HepG2 (cell line): ENCODE measurements around the gene HSPA1L. TPM values are rescaled to one million over a fixed set of nuclear protein-coding genes. Genes with fewer than 3 reads are reported as not detected.

Experiments used
- FOXC1 ChIP-seq: sonication (generic); formaldehyde crosslinking; IDR thresholded peaks from 2 replicates; pipeline ENCODE4 v1.8.0; 2022; ENCODE audit warnings: mild to moderate bottlenecking, missing genetic modification reagents, borderline replicate concordance
- GFI1 ChIP-seq: sonication (generic); formaldehyde crosslinking; IDR thresholded peaks from 2 replicates; pipeline ENCODE4 v1.5.0; 2020; ENCODE audit warnings: missing genetic modification reagents, mild to moderate bottlenecking, borderline replicate concordance
- HCFC1 ChIP-seq: fragments of 150-350 bp; IDR thresholded peaks from 2 replicates; pipeline ENCODE4 v1.6.1; 2014; ENCODE audit warnings: low read depth, low read length
- HDAC1 ChIP-seq: sonication (generic); formaldehyde crosslinking; IDR thresholded peaks from 2 replicates; pipeline ENCODE4 v1.5.1; 2020; ENCODE audit warnings: mild to moderate bottlenecking, missing genetic modification reagents
- HDAC6 ChIP-seq: fragments of 200-600 bp; sonication (generic); IDR thresholded peaks from 2 replicates; pipeline ENCODE4 v1.7.0; 2017; ENCODE audit warnings: mild to moderate bottlenecking, antibody characterized with exemption, low read length, low read depth
- HOXA5 ChIP-seq: sonication (generic); formaldehyde crosslinking; IDR thresholded peaks from 2 replicates; pipeline ENCODE4 v1.4.0; 2020; ENCODE audit warnings: missing genetic modification reagents
- HOXD1 ChIP-seq: sonication (generic); formaldehyde crosslinking; IDR thresholded peaks from 2 replicates; pipeline ENCODE4 v1.5.0; 2020; ENCODE audit warnings: missing genetic modification reagents
- KAT8 ChIP-seq: IDR thresholded peaks from 2 replicates; pipeline ENCODE4 v1.6.1; 2016; ENCODE audit warnings: missing genetic modification reagents, missing compliant biosample characterization
- KDM2A ChIP-seq: sonication (generic); formaldehyde crosslinking; IDR thresholded peaks from 2 replicates; pipeline ENCODE4 v1.4.0; 2020; ENCODE audit warnings: low read depth, missing genetic modification reagents, borderline replicate concordance
- LCORL ChIP-seq, 2 experiments: fragments of 450-650 bp in 1 of 2; sonication (generic) in 1 of 2; formaldehyde crosslinking in 1 of 2; IDR thresholded peaks; 2 replicates each; pipeline versions ENCODE4 v1.5.0 to v1.6.1; 2017 to 2020; ENCODE audit warnings: antibody characterized with exemption in 1 of 2, missing genetic modification reagents in 1 of 2
- NR0B2 ChIP-seq: sonication (generic); formaldehyde crosslinking; IDR thresholded peaks from 2 replicates; pipeline ENCODE4 v1.4.0; 2020; ENCODE audit warnings: mild to moderate bottlenecking, missing genetic modification reagents
- ONECUT2 ChIP-seq: sonication (generic); formaldehyde crosslinking; IDR thresholded peaks from 2 replicates; pipeline ENCODE4 v1.4.0; 2020; ENCODE audit warnings: missing genetic modification reagents
- RBM39 ChIP-seq: fragments of 200-400 bp; formaldehyde crosslinking; IDR thresholded peaks from one replicate; pipeline ENCODE4 v1.6.1; 2018; ENCODE audit warnings: antibody characterized with exemption, mild to moderate bottlenecking, low read depth, low read length; ENCODE audit not compliant: poor library complexity, severe bottlenecking
- REST ChIP-seq, 2 experiments: IDR thresholded peaks; 2 replicates each; pipeline ENCODE4 v1.6.1; 2011 to 2012; ENCODE audit warnings: low read length in 2 of 2, borderline replicate concordance in 1 of 2, low read depth in 1 of 2, mild to moderate bottlenecking in 1 of 2, moderate library complexity in 1 of 2
- SIX4 ChIP-seq: sonication (generic); formaldehyde crosslinking; IDR thresholded peaks from 2 replicates; pipeline ENCODE4 v1.4.0; 2020; ENCODE audit warnings: missing genetic modification reagents
- TFAP4 ChIP-seq: sonication (generic); IDR thresholded peaks from 2 replicates; pipeline ENCODE4 v1.6.1; 2016; ENCODE audit warnings: low read depth, borderline replicate concordance
- TMF1 ChIP-seq: sonication (generic); formaldehyde crosslinking; IDR thresholded peaks from 2 replicates; pipeline ENCODE4 v1.8.1; 2022; ENCODE audit warnings: low read depth, missing genetic modification reagents
- ZFX ChIP-seq: sonication (generic); formaldehyde crosslinking; IDR thresholded peaks from 2 replicates; pipeline ENCODE4 v1.4.0; 2020; ENCODE audit warnings: mild to moderate bottlenecking, low read depth, missing genetic modification reagents, moderate library complexity
- ZMYM2 ChIP-seq: sonication (generic); formaldehyde crosslinking; IDR thresholded peaks from 2 replicates; pipeline ENCODE4 v1.8.0; 2022; ENCODE audit warnings: mild to moderate bottlenecking, missing genetic modification reagents
- ZNF296 ChIP-seq: sonication (generic); formaldehyde crosslinking; conservative IDR thresholded peaks from 2 replicates; pipeline ENCODE4 v1.5.0; 2020; ENCODE audit warnings: mild to moderate bottlenecking, missing genetic modification reagents
- ZNF790 ChIP-seq: sonication (generic); formaldehyde crosslinking; IDR thresholded peaks from 2 replicates; pipeline ENCODE4 v1.8.0; 2022; ENCODE audit warnings: missing genetic modification reagents, mild to moderate bottlenecking, borderline replicate concordance
- ZNF816 ChIP-seq: sonication (generic); formaldehyde crosslinking; IDR thresholded peaks from 2 replicates; pipeline ENCODE4 v1.8.0; 2022; ENCODE audit warnings: missing genetic modification reagents, mild to moderate bottlenecking, borderline replicate concordance
- ZNF891 ChIP-seq: sonication (generic); formaldehyde crosslinking; IDR thresholded peaks from 2 replicates; pipeline ENCODE4 v1.5.0; 2020; ENCODE audit warnings: mild to moderate bottlenecking, missing genetic modification reagents
- ZZZ3 ChIP-seq: sonication (generic); formaldehyde crosslinking; IDR thresholded peaks from 2 replicates; pipeline ENCODE4 v1.4.0; 2020; ENCODE audit warnings: missing genetic modification reagents, mild to moderate bottlenecking, borderline replicate concordance
- polyA plus RNA-seq, 8 experiments: library from polyadenylated mRNA; depleted of rRNA in 3 of 8; stranded (reverse) in 7 of 8; unstranded in 1 of 8; fragments of >200 nt; fragmentation: Illumina TruSeq in 4 of 8; extraction: Trizol in 4 of 8; gene quantifications; 2 replicates each; pipeline versions ENCODE4 v1.2.1 to v1.2.3, GENCODE V29; 2011 to 2016; ENCODE audit warnings: low read depth in 4 of 8, missing spikeins in 1 of 8, mixed read lengths in 1 of 8; ENCODE audit not compliant: insufficient read depth in 1 of 8
- total RNA-seq, 5 experiments: library from RNA; depleted of rRNA; stranded (reverse); fragments of >200 nt; fragmentation: Illumina TruSeq; extraction: Trizol; gene quantifications; 2 replicates each; pipeline ENCODE4 v1.2.3, GENCODE V29; 2016; ENCODE audit warnings: low read depth in 1 of 5

The HSPA1L gene
- total and polyA plus RNA-seq, 2 of the 13 experiments (the other 11 are each of a cell fraction or from before 2014, with no cell fraction given): 0.55 to 1.0 TPM

DNA sequence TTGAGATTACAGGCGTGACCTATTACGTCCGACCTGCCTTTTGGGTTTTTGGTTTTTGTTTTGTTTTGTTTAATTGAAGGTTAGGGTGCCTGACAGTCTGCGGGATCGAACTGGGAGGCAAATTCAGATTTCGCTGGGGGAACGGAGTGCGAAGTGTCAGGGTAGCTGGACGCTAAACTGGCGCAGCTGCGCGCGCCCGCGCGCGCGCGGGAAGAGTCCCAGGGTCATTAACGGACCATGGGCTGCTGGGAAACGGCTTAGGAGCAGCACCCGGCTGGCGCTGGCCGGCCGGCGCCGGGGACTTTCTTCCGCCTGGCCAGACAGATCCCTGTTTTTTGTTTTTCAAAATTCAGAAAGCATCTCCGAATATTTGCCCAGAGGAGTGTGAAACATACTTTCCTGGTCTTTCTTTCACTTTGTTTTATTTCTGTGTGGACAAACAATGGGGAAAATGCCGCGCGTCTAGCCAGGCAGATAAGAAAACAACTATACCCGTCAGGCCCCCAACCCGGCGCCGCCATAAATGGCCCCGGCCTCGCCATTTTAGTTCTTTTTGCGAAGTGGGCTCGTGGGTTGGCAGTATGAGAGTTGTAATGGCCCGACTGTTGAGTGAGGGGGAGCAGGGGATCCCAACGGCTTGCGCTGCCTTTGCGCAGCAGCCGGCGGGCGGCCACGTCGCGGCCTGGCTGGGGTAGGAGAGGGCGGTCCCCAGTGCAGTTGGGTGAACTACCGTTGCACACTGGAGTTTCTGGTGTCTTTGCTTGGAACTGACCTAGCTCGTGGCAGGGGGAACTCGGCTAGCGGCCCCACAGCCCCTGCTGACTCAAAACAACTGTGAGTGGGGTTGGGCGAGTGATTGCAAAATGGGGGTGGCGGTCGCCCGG, 19.5 kb upstream of the HSPA1L start (continued):
- peak; percentile 71; the same call in 1 of the 2 replicates for TF ChIP-seq TFAP4
- peak; percentile 82 for TF ChIP-seq ZMYM2
- TF ChIP-seq ZFX (CRISPR knock-in tag): peak; percentile 87
- peak; percentile 96; the same call in 1 of the 2 replicates for TF ChIP-seq ZZZ3
- no peak for TF ChIP-seq SIX4 (CRISPR knock-in tag)
- TF ChIP-seq ZNF296 (CRISPR knock-in tag): peak; percentile 72; the same call in 1 of the 2 replicates
- TF ChIP-seq HCFC1: peak; percentile 39; the same call in 1 of the 2 replicates
- no peak; the same call in 1 of the 2 replicates for TF ChIP-seq ZNF816 (CRISPR knock-in tag)
- peak; percentile 97 for TF ChIP-seq HOXA5 (CRISPR knock-in tag)
- TF ChIP-seq REST (IDR thresholded peaks at IDR 0.05; ENCODE audit: borderline replicate concordance in 1 of 2, low read depth in 1 of 2, low read length in 2 of 2): peak in 1 of 2 experiments; percentile 77; a peak in 2 of 4 replicates
- peak; percentile 87 for TF ChIP-seq ZNF891 (CRISPR knock-in tag)
- 0 out of 2 replicates have a peak, but pooled peaks have one; percentile 56 for TF ChIP-seq TMF1 (CRISPR knock-in tag)
- TF ChIP-seq LCORL (IDR thresholded peaks at IDR 0.05): peak; percentile 79; the same call in 1 of the 2 replicates
- TF ChIP-seq LCORL (CRISPR knock-in tag; IDR thresholded peaks at IDR 0.05): peak; percentile 30; the same call in 1 of the 2 replicates
- TF ChIP-seq HDAC1 (CRISPR knock-in tag): peak; percentile 64
- TF ChIP-seq RBM39: peak; percentile 100
- TF ChIP-seq KDM2A (CRISPR knock-in tag): peak; percentile 65
- TF ChIP-seq HOXD1: peak; percentile 48; the same call in 1 of the 2 replicates
- TF ChIP-seq NR0B2 (CRISPR knock-in tag): peak; percentile 95
- peak; percentile 89; the same call in 1 of the 2 replicates for TF ChIP-seq HDAC6
- peak; percentile 90 for TF ChIP-seq KAT8 (CRISPR knock-in tag)
- TF ChIP-seq ONECUT2 (CRISPR knock-in tag): peak; percentile 36; the same call in 1 of the 2 replicates
- peak; percentile 15; the same call in 1 of the 2 replicates for TF ChIP-seq GFI1 (CRISPR knock-in tag)
- peak; percentile 88 for TF ChIP-seq FOXC1 (CRISPR knock-in tag)
- no peak for TF ChIP-seq ZNF790 (CRISPR knock-in tag)
